Measurements from ENCODE around the gene PLIN5. TPM values are rescaled to one million over a fixed set of nuclear protein-coding genes. Genes with fewer than 3 reads are reported as not detected.

PLIN5 gene
- total RNA-seq, 1 donor from 2014 or later = 0.20 TPM

DNA sequence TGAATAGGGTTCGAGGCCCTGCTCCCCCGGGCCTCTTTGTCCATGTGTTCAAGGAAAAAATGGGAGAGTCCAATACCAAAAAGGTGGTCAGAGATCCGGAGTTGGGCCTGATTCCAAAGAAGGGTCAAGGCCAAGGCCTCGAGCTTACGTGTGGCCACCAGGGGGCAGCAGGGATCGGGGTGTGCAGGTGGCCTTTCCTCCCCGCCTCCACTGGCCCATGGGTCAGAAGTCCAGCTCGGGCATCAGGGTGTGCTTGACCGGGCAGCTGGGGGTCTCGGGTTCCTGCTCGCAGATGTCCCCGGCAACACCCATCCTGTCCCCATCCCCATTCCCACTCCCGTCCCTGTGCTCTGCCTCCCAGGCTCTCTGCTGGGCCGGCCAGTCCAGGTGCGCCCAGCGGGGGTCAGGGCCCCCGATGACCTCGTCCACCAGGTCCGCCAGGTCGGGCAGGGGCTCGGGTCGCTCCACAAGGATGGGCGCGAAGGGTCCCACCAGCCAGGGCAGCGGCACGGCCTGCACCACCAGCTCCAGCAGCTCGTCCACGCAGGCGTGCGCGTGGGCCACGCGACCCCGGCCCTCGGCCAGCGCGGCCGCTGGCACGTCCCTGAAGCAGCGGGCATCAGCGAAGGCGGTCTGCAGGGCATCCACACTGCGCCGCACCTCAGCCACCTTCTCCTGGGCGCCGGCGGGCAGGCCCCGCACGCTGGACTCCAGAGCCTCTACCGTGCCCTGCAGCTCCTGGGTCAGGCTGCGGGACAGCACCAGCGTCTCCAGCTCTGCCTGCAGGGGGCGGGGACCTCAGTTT is 11.5 kb downstream of the PLIN5 start:
- DNase-seq (ENCODE audit: low read depth, low spot score) = peak; percentile 20

- DNase-seq (ENCODE audit: low read depth, low spot score) = no peak
These were observed 12.6 kb downstream of the PLIN5 start for GRCh38 chr19:4522291-4523002.

DNA sequence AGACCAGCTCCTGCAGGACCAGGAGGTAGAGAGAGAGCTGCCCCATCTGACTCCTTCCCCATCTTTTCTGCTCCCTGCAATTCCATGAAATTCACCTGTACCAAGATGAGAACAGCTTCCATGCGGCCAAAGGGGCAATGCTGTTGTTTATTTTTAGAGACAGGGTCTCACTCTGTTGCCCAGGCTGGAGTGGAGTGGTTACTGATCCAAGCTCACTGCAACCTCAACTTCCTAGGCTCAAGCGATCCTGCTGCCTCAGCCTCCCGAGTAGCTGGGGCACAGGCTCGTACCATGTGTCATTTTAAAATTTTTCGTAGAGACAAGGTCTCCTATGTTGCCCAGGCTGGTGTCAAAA is 13.2 kb downstream of the PLIN5 start:
- no peak for DNase-seq (ENCODE audit: low read depth, low spot score)

GRCh38 chr19:4521170-4521887 is 13.7 kb downstream of the PLIN5 start:
- no peak for DNase-seq (ENCODE audit: low read depth, low spot score)

GRCh38 chr19:4519521-4520277 is 15.3 kb downstream of the PLIN5 start:
- DNase-seq (ENCODE audit: low read depth, low spot score) = no peak

DNA sequence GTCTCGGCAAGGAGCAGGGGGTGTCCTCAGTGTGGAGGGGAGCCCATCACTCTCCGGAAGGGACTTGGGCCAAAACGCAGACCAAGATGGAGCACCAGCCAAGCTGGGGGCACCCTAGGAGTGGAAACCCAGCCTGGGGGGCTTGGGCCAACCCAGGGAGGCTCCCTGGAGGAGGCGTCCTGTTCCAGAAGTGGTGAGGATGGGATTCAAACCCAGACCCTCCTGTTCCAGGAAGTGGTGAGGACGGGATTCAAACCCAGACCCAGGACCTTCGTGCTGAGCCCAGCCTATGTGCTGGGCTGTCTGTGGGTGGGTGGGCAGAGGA is 15.9 kb downstream of the PLIN5 start:
- no peak for DNase-seq (ENCODE audit: low read depth, low spot score)

GRCh38 chr19:4518345-4519171 is 16.5 kb downstream of the PLIN5 start, which contains the start of gene PLIN4:
TSS of gene PLIN4 (minus strand) at chr19:4518486. CDS start at chr19:4518272, 214 bp downstream.
- no peak for DNase-seq (ENCODE audit: low read depth, low spot score)

DNA sequence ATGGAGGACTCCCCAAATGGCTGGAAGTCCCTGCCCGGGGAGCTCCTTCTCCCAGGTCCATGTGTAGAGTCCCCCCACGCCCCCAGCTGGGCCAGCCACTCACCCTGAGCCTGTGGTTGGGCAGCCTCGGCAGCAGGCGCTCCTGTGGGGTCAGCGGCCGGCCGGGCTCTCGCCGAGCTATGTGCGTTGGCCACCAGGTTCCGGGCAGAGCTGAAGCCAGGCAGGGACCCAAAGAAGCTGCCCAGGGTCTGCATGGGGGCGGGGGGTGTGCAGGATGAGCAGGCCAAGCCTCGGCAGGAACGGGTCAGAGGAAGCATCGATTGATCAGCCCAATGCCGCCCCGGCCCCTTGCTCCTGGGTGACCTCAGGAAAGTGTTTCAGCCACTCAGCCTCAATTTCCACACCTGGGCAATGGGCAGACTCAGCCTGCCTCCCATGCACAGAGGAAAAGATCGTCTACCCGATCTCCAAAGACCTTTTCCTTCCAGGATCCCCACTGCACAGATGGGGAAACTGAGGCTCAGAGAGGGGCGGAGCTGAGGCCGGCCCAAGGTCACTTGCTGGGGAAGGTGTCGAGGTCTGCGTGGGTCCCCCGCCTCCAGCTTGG is 17.5 kb downstream of the PLIN5 start:
- no peak for DNase-seq (ENCODE audit: low read depth, low spot score)

DNA sequence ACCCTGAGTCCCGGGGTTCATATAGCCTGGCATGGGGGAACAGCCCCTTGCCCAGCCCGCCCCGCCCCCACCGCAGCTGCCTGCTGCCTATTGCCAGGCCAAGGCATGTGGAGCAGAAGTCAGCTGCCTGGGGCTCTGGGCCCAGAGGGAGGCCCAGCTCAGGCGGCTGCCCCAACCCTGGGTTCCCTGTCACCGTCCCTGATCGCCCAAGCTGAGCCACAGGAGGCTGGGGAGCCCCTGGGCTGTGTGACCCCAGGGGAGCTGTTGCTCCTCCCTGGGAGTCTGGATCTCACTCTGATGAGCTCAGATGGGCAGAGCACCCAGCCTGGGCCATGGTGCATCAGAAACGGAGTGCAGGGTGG is 18.1 kb downstream of the PLIN5 start:
- DNase-seq (ENCODE audit: low read depth, low spot score) = no peak

DNA sequence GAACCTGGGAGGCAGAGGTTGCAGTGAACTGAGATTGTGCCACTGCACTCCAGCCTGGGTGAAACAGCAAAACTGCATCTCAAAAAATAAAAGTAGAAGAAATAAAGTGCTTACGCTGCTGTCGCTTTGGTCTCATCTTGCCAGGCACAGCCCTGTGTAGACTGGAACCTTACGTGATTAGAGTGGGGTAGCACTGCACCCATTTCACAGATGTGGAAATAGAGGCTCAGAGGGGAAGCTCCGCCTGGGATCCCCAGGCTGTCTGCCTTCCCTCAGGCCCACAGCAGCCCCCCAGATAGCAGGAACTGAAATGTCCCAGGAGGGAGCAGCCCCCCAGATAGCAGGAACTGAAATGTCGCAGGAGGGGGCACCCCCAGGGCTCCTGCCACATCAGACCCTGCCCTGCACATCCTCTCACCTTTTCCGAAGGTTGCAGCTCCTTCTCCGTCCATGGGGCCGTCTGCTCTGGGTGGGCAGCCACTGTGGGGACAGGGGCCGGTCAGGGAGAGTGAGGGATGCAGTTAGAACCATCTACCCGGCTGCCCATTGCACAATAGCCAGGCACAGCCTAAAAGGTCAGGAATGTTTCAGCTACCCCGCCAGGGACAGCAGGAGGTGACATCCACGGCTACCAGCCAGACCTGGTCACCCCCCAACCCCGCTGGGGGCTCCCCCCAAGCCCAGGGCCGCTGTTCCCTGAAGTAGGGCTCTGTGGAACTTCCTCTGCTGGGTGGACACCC is 18.7 kb downstream of the PLIN5 start:
- DNase-seq (ENCODE audit: low read depth, low spot score) = no peak

DNA sequence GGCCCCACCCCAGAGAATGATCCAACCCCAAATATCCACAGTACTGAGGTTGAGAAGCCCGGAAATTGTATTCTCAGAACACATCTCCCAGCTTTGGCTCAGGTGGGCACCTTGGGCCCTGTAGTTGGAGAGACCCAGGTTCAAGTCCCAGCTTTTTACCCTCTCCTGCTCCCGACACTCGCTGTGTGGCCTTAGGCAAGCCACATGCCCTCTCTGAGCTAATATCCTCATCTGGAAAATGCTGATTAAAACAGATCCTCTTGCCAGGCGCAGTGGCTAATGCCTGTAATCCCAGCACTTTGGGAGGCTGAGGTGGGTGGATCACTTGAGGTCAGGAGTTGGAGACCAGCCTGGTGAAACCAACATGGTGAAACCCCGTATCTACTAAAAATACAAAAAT is 19.3 kb downstream of the PLIN5 start:
- DNase-seq (ENCODE audit: low read depth, low spot score) = no peak

- DNase-seq (ENCODE audit: low read depth, low spot score) = no peak
These were observed 21.8 kb downstream of the PLIN5 start for GRCh38 chr19:4513248-4513647.

DNA sequence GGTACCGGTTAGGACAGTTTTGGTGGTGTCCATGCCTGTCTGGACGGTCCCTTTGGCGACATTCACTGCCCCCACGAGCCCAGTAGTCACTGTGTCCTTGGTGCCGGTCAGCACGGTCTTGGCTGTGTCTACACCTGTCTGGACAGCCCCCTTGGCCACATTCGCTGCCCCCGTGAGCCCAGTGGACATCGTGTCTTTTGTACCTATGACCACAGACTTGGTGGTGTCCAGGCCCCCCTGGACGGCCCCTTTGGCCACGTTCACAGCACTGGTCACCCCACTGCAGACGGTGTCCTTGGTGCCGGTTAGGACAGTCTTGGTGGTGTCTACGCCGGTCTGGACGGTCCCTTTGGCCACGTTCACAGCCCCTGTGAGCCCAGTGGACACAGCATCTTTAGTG is 23.0 kb downstream of the PLIN5 start:
- DNase-seq (ENCODE audit: low read depth, low spot score) = no peak

- no peak for DNase-seq (ENCODE audit: low read depth, low spot score)
These were observed 23.5 kb downstream of the PLIN5 start for GRCh38 chr19:4511300-4512054.

DNA sequence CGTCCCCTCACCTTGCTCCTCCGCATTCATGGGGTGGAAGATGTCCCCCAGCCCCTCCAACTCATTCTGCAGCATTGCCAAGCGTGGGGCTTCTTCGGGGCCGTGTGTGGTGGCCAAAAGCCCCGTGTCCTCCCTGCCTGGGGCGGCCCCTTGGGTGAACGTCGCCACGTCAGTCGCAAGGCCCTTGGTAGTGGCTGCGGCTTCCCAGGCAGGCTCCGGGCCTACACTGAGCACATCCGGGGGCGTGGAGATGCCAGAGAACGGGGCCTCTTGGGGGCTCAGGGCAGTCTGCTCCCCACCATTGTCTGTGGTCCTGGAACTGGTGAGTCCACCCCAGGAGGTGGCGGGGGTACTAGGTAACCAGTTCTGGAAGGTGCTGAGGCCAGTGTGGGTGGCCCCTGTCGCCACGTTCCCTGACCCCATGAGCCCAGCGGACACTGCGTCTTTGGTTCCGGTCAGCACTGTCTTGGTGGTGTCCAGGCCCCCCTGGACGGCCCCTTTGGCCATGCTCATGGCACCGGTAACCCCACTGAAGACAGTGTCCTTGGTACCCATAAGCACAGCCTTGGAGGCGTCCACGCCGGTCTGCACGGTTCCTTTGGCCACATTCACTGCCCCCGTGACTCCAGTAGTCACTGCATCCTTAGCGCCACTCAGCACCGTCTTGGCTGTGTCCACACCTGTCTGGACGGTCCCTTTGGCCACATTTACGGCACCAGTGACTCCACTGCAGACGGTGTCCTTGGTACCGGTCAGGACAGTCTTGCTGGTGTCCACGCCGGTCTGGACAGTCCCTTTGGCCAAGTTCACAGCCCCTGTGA is 24.4 kb downstream of the PLIN5 start:
- no peak for DNase-seq (ENCODE audit: low read depth, low spot score)

DNA sequence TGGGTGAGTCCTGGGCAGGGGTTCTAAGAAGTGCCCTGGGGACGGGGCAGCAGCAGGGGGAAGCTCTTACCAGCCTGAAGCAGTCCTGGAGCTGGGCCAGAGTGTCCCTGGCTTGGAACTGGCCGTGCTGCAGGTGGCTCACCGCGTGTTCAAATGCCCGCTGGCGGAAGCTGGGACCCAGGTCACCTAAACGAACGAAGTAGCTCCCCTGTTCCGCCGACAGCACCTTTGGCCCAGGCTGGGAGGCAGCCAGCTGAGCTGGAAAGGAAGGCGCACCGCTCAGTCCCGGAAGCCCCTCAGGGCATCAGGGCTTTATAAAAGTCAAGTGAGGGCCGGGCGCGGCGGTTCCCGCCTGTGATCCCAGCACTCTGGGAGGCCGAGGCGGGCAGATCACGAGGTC is 26.3 kb downstream of the PLIN5 start:
- no peak for DNase-seq (ENCODE audit: low read depth, low spot score)

- DNase-seq (ENCODE audit: low read depth, low spot score) = no peak
These were observed 27.2 kb downstream of the PLIN5 start for GRCh38 chr19:4507804-4508203.

GRCh38 chr19:4507150-4507452 is 27.9 kb downstream of the PLIN5 start:
- DNase-seq (ENCODE audit: low read depth, low spot score) = no peak
